Fibroblast of villous mesenchyme (primary cell): Measurements from ENCODE around the gene ACYP2. TPM values are rescaled to one million over a fixed set of nuclear protein-coding genes. Genes with fewer than 3 reads are reported as not detected.

Source experiments
- DNase-seq: peaks from one replicate; pipeline ENCODE4 v3.0.0-alpha.2; 2010; ENCODE audit warnings: low read depth
- H3K4me3 ChIP-seq: 2 replicates; pipeline ENCODE4 v1.5.1; 2011; ENCODE audit warnings: low read depth, mild to moderate bottlenecking, low read length
- total RNA-seq: library from RNA; depleted of rRNA; stranded (reverse); fragments of >200 nt; gene quantifications from 2 replicates; pipeline ENCODE4 v1.2.3, GENCODE V29; 2012
- TF ChIP-seq, protein P1 (sequence below): IDR thresholded peaks from 2 replicates; pipeline ENCODE4 v1.5.1; 2012; ENCODE audit warnings: low read depth, mild to moderate bottlenecking, low read length; ENCODE audit not compliant: insufficient read depth

ACYP2 gene
- total RNA-seq, 1 donor: 16.0 TPM

DNA sequence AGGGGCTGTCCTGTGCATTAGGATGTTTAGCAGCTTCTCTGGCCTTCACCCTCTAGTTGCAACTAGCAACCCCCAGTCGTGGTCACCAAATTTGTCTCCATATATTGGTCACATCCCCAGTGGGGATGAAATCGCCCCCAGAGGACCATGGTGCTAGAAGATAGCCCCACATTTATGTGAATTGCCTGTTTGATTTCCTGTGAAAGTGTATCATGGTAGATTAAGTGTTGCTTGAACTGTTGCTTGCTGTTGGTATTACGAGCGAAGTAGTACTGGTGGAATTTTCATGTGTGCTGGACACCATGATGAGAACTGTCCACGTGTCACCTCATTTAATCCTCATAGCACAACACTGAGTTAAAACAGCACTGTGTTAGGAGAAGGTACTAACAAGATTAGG, 81.2 kb downstream of the ACYP2 start:
- H3K4me3 ChIP-seq: no peak overlapping the region
- DNase-seq: no peak
- TF ChIP-seq, protein P1, sequence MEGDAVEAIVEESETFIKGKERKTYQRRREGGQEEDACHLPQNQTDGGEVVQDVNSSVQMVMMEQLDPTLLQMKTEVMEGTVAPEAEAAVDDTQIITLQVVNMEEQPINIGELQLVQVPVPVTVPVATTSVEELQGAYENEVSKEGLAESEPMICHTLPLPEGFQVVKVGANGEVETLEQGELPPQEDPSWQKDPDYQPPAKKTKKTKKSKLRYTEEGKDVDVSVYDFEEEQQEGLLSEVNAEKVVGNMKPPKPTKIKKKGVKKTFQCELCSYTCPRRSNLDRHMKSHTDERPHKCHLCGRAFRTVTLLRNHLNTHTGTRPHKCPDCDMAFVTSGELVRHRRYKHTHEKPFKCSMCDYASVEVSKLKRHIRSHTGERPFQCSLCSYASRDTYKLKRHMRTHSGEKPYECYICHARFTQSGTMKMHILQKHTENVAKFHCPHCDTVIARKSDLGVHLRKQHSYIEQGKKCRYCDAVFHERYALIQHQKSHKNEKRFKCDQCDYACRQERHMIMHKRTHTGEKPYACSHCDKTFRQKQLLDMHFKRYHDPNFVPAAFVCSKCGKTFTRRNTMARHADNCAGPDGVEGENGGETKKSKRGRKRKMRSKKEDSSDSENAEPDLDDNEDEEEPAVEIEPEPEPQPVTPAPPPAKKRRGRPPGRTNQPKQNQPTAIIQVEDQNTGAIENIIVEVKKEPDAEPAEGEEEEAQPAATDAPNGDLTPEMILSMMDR: no peak

- no peak for DNase-seq
- TF ChIP-seq, protein P1: no peak
- H3K4me3 ChIP-seq: no peak overlapping the region
These were observed 89.1 kb downstream of the ACYP2 start for GRCh38 chr2:54204476-54204875.

- peak; percentile 48 for DNase-seq
- H3K4me3 ChIP-seq: no peak overlapping the region
- TF ChIP-seq, protein P1: peak; percentile 50
These were observed 91.2 kb downstream of the ACYP2 start for GRCh38 chr2:54206596-54206995.

- TF ChIP-seq, protein P1: no peak
- DNase-seq: peak; percentile 76
- no peak overlapping the region for H3K4me3 ChIP-seq
These were observed 92.3 kb downstream of the ACYP2 start for GRCh38 chr2:54207666-54208195.

DNA sequence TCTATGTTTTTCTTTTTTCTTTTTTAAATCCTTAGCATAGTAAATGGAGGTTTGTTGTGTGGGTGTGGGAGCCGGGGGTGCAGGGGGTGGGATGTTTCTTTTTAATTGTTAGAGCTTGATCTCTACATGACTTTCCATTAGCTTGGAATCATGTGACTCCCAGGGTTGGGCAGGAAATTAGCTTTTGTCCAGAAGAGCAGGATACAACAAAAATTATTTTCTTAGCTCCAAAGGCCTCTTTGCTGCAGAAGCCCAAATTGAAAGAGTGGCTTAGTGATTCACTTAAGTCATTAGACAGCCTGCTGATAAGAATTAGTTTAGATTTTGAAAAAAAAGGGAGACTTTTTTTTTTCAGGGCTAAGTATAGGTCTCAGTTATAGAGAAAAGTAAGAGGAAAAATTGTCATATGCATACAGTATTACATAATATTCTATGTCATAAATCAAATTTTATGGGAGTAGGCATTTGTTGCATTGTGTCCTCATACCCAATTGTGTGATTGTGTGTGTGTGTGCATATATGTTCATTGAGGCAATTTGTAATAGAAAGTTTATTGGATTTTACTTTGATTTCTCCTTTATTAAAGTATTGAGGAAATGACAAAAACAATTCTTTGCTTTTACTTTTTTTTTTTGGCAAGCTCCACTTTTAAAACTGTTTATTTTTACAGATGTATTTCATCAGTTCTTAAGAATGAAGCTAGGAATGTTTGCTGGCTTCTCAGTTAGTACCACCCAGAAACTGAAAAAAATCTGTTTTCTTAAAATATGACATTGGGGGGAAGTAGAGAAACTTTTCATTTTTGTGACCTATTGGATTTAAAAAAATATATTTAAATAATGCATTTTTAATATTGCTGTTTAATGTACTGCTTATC, 93.2 kb downstream of the ACYP2 start:
- TF ChIP-seq, protein P1: no peak
- H3K4me3 ChIP-seq: no peak overlapping the region
- peak; percentile 64 for DNase-seq

- TF ChIP-seq, protein P1: no peak
- no peak for DNase-seq
- H3K4me3 ChIP-seq: no peak overlapping the region
These were observed 94.0 kb downstream of the ACYP2 start for GRCh38 chr2:54209379-54209778.

DNA sequence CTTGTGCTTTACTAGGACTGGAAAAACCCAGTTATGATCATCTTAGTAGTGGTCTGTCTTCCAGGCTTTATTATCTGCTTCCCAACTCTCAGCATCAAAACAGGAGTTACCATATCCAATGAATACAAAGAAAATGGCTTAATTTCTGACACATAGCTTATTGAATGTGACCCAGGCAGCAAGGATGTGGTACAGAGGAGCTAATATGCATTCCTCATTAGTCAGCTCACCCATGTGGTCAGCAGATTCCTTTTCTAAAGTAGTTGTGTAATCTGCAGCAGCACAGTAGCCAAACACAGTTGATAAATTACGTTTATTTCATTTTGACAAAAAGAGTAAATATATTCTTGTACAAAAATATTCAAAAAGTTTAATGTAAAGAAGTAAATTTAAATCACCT, 97.0 kb downstream of the ACYP2 start:
- H3K4me3 ChIP-seq: no peak overlapping the region
- TF ChIP-seq, protein P1: no peak
- DNase-seq: peak; percentile 96
